GM11168 (cell line): Measurements from ENCODE around the gene GPR173.

Experiments
- in situ Hi-C: fragments of 300-500 bp; cut with MboI; formaldehyde crosslinking; loops from one replicate; pipeline ENCODE4 v1.12.0; 2022; ENCODE audit warnings: low sequenced_read_pairs; ENCODE audit not compliant: unreplicated experiment

Gene GPR173

GRCh38 chrX:53048169-53049126 lies at the start of gene GPR173:
Gene GPR173, plus strand, starts transcription at chrX:53048789. Its CDS starts 27,833 bp downstream, at chrX:53076622.
- in situ Hi-C loops = no loop called here

- in situ Hi-C loops = no loop called here
Observed at GRCh38 chrX:53000447-53001135, 48.0 kb upstream of the GPR173 start.

- in situ Hi-C loops = no loop called here
Observed at GRCh38 chrX:53001958-53002357, 46.6 kb upstream of the GPR173 start.

- in situ Hi-C loops = no loop called here
Observed at GRCh38 chrX:53003111-53003510, 45.5 kb upstream of the GPR173 start.

GRCh38 chrX:53004038-53004437 lies 44.6 kb upstream of the GPR173 start:
- in situ Hi-C loops = no loop called here

GRCh38 chrX:53004811-53005210 lies 43.8 kb upstream of the GPR173 start:
- in situ Hi-C loops = no loop called here

GRCh38 chrX:53005327-53005726 lies 43.3 kb upstream of the GPR173 start:
- in situ Hi-C loops = no loop called here

GRCh38 chrX:53009032-53009431 lies 39.6 kb upstream of the GPR173 start:
- in situ Hi-C loops = no loop called here

- in situ Hi-C loops = no loop called here
Observed at GRCh38 chrX:53013291-53013690, 35.3 kb upstream of the GPR173 start.

GRCh38 chrX:53018627-53019026 lies 30.0 kb upstream of the GPR173 start:
- in situ Hi-C loops = no loop called here

- in situ Hi-C loops = no loop called here
Observed at GRCh38 chrX:53022381-53022780, 26.2 kb upstream of the GPR173 start.

- in situ Hi-C loops = no loop called here
Observed at GRCh38 chrX:53028678-53029077, 19.9 kb upstream of the GPR173 start.

GRCh38 chrX:53031380-53031779 lies 17.2 kb upstream of the GPR173 start:
- in situ Hi-C loops = no loop called here

- in situ Hi-C loops = no loop called here
Observed at GRCh38 chrX:53036149-53036548, 12.4 kb upstream of the GPR173 start.

GRCh38 chrX:53039236-53039635 lies 9.4 kb upstream of the GPR173 start:
- in situ Hi-C loops = no loop called here

- in situ Hi-C loops = no loop called here
Observed at GRCh38 chrX:53044995-53045394, 3.6 kb upstream of the GPR173 start.

GRCh38 chrX:53047228-53047627 lies 1.4 kb upstream of the GPR173 start:
- in situ Hi-C loops = no loop called here

GRCh38 chrX:53049127-53049517 lies 533 bp downstream of the GPR173 start:
- in situ Hi-C loops = no loop called here

GRCh38 chrX:53050841-53051240 lies 2.3 kb downstream of the GPR173 start:
- in situ Hi-C loops = no loop called here

GRCh38 chrX:53055244-53055849 lies 6.8 kb downstream of the GPR173 start:
- in situ Hi-C loops = no loop called here

GRCh38 chrX:53056292-53056691 lies 7.7 kb downstream of the GPR173 start:
- in situ Hi-C loops = no loop called here
